DMS53 (cell line): Measurements from ENCODE around the gene COL27A1.

Experiments
- DNase-seq: peaks from one replicate; lab custom pipeline; 2025; lab: John Stamatoyannopoulos, UW

Gene COL27A1

GRCh38 chr9:114247077-114247476 lies 91.7 kb downstream of the COL27A1 start:
- no peak for DNase-seq

DNA sequence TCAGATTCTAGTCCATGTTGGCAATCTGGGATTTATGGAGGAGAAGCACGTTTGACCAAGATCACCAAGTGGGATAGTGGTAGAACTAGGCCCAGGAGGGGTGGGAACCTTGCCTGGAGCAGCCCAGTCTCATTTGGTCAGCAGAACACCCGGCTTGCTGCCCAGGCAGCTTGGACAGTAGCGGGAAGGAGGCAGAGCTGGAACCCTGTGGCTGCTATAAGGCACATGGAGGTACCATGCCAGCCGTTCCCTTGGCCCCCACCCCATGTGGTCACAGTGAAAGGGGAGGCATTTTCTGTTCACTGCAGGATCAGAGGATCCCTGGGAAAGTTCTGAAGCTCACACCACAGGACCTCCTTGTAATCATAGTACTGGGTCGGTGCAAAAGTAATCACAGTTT lies 92.2 kb downstream of the COL27A1 start:
- no peak for DNase-seq

- no peak for DNase-seq
These were observed 93.0 kb downstream of the COL27A1 start for GRCh38 chr9:114248299-114248707.

DNA sequence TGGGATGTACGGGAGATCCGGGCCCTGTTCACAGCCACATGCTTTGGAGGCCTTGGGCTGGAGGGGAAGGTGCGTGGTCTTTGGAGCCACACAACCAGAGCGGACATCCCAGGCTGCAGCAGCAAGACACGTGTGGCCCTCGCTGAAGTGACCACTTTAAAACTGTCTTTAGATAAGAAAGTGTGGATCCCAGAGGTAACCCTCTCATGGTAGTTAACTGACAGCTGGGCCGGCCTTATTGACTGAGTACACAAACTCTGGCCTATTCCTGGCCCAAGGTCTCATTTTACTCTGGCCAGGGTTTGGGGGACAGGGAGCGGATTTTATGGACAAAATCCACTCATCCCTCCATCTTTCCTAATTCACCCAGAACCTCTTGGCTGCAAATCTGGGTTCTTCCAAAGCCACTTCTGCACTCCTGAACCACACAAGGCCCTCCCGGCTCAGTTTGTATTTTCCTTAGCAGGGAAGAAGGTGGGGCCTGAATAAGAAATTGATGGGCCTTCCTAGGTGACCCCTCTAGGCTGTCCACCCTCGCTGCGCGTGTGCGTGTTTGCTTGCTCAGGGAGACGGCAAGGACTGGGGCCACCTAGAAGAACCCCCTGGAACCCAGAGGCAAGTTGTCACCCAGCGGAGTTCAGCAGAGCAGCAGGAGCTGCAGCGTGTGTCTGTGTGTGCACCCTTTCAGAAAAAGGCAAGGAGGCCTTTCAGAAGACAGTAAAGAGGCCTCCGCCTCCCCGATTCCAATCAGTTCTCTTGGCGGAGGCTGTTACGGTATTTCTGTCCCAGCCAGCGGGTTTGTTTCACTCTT lies 94.3 kb downstream of the COL27A1 start:
- no peak for DNase-seq

DNA sequence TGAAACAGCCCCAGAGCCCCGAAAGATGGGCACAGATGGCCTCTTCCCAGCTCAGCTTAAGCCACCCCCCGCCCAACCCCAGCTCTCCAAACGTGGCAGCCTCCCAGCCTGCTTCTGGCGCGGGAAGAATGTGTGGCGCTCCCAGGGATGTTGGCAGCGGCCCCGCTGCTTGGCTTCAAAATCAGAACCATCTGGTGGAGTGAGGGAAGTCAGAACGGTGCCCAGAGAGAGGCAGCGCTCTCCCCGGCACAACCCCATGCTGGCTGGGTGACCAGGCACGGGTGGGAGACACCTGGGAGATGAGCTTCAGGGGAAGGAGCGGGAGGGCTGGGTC lies 94.9 kb downstream of the COL27A1 start:
- DNase-seq = no peak

DNA sequence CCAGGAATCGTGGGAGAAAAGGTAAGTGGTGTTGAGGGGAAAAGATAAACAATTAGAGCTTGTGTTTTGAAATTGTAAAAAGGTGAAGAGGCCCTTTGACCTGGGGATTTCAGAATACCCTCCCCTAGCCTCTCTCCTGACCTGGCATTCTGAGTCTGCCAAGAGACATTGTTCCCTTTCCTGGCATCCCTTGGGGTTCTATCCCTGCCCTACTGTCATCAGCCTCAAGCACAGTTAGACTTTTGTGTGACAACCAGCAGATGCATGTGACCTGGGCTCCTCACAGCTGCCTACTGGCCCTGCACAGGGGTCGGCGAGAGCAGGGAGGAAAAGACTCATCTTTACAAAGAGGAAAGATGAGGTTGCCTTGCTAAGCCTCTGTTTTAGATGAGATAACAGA lies 95.3 kb downstream of the COL27A1 start:
- DNase-seq = no peak

DNA sequence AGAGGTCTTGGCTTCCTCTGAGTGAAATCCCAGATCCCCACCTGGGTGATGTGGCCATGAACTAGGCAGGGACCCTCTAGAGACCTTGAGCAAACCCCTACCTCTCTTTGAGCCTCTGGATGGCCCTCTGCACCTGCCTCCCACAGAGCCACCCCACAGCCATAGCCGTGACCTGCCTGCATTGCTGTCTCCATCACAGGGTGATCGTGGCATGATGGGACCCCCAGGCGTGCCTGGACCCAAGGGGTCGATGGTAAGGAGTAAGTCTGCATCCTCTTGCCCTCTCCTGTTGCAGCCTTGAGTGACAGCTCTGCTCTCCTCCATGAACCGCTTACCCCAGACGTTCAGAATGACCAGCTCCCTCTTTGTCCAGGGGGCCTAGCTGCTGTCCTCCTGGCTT lies 97.1 kb downstream of the COL27A1 start:
- no peak for DNase-seq

GRCh38 chr9:114256827-114257328 lies 101.5 kb downstream of the COL27A1 start:
- DNase-seq = no peak

GRCh38 chr9:114258218-114258617 lies 102.9 kb downstream of the COL27A1 start:
- no peak for DNase-seq

- no peak for DNase-seq
These were observed 103.8 kb downstream of the COL27A1 start for GRCh38 chr9:114258866-114259797.

- no peak for DNase-seq
These were observed 104.6 kb downstream of the COL27A1 start for GRCh38 chr9:114259798-114260523.

DNA sequence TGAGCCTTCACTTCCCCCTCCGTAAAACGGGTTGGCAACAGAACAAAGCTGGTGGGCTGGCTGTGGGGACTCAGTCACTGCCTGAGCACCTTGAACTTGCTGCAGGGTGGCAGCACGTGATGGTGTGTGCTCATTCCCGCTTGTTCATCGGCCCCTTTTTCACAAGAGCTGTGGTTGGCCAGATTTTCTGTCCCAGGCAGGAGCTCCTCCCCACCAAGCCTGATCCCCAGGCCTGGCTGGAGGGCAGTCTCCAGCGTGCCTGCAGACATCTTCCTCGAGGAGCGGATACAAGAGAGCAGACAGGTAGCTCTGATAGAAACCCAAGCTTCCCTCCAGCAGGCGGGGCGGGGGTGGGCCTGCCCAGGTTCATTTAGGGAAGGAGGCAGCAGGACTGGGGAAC lies 105.7 kb downstream of the COL27A1 start:
- DNase-seq = no peak

GRCh38 chr9:114261987-114262386 lies 106.7 kb downstream of the COL27A1 start:
- no peak for DNase-seq

- no peak for DNase-seq
These were observed 108.6 kb downstream of the COL27A1 start for GRCh38 chr9:114263853-114264510.

DNA sequence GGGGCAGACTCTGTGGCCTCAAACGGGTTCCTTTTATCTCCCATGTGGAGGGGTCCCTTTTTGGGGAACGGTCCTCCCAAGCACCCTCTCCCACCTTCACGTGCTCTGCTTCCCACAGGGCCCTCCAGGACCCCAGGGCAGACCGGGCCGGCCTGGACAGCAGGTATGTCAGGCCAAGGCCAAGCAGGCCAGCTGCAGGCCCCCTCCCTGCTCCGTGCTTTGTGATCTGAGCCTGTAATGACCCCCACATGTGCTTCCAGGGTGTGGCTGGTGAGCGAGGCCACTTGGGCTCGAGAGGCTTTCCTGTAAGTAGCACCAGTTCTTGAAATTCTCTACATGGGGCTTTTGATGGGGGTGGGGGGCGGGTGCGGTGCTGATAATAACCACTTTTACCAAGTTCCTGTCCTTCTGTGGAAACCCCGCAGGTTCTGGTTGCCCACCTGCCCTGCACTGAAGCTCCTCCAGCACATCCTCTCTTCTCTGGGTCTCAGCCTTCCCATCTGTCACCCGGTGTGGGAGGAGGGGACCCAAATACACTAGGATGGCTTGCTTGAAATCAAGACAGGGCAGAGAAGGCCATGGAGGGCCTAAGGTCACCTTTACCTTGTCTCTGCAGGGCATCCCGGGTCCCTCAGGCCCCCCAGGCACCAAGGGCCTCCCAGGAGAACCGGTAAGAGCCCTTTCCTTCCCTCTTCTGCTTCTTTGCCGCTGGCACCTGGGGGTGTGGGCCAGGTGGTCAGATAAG lies 109.6 kb downstream of the COL27A1 start:
- no peak for DNase-seq

DNA sequence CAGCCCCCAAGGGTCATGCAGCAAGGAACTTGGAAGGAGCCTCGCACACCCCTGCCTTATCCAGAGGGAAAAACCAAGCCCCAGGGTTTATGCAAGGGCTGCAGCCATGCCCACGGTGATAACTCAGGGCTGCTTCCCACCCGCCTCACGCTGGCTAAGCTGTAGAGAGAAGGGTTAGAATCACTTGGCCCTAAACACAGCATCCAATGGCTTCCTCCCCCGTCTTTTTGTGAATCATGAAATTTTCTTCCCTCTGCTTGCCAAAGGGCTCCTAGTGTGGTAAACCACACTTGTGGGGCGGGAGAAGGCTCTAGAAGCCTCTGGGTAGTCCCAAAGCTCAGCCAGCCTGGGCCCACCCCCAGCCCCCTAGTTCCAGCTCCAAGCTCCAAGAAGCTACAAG lies 111.6 kb downstream of the COL27A1 start:
- DNase-seq = no peak

GRCh38 chr9:114269023-114269422 lies 113.7 kb downstream of the COL27A1 start:
- no peak for DNase-seq

DNA sequence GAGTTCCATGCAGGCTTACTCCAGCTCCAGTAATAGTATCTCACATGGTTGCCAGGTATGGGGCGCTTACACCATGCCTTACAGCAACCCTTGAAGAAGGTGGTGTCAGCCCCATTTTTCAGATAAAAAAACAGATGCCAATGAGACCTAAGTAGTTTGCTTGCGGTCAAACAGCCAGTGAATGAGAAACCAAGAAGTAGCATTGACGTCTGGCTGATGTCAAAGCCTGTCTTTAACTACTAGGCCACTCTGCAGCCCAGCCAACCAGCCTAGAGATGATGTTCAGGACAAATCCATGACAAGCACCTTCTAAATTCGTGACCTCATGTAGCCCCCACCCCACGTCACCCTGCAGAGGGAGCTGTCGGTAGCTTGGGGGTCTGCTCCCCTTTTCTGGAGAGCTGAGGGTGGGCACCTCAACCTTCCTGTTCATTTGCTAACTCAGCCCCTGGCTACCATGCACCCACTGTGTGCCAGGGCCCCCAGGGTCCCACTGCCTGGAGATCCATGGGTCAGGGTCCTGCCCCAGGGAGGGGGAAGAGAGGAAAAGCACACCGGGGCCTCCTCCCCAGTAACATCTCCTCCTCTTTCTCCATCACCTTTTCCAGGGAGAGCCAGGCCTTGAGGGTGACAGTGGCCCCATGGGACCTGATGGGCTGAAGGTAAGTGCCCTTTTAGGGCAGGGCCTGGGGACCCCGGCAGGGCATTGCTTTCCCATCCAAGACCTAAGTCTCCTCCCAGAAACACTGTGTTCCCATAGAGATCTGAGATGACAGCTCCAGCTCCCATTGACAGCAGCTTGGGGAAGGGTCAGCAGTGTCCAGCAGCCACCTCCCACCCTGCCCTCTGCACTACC lies 115.0 kb downstream of the COL27A1 start:
- no peak for DNase-seq

DNA sequence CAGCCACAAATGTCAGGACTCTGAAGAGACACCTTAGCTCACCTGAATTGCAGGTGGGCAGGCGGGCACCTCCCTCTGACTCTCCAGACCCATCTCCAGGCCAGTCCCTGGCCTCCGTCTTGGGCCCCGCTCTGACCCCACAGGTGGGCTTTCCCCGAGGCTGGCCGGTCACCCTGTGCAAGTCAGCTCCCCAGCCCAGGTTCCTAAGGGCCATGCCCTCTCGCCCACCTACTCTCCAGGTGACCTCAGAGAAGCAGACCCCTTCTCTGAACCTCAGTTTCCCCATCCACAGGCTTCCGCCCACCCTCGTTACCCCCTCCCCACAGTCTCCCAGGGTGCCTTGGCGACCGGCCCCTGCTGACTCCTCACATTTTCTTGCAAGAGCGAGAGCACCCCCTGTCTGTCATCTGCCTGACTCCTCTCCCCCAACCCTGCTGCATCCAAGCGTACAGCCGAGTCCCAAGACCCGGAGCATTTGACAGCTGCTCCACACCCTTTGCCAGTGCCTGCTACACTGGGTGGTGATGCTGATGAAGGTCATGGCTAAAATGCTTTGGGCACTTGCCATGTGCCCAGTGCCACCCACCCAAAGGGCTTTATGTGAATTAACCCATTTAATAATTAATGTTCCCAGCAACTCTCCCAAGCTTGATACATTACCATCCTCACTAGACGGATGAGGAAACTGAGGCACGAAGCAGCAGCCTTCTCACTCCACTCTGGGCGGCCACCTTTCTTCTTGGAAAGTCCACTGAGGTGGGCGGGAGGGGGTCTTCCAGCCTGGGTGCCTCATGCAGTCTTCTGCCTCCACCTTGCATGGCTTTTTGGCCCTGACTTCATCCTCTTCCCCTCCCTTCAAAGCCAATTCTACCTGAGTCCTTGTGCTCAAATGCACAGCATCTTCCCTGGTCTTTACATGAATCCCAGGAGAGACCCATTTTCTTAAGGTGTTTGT lies 116.5 kb downstream of the COL27A1 start:
- DNase-seq = peak; percentile 22
